Loucy (cell line): Measurements from ENCODE around the gene C9orf50.

Source experiments
- CTCF ChIP-seq: fragments of 200-600 bp; sonication (generic); conservative IDR thresholded peaks from 2 replicates; pipeline ENCODE4 v1.5.1; 2014; ENCODE audit warnings: mild to moderate bottlenecking, antibody characterized with exemption, low read length
- EZH2phosphoT487 ChIP-seq: fragments of 200-600 bp; IDR thresholded peaks from 2 replicates; pipeline ENCODE4 v1.6.1; 2018; ENCODE audit warnings: antibody characterized with exemption, mild to moderate bottlenecking, moderate library complexity, borderline replicate concordance

- TF ChIP-seq CTCF: no peak
- TF ChIP-seq EZH2phosphoT487: no peak
Measured at GRCh38 chr9:129566563-129567266, 54.2 kb downstream of the C9orf50 start.
